ENCODE results near the gene THRSP.

THRSP gene

GRCh38 chr11:78100261-78100660 lies 36.6 kb downstream of the THRSP start:
- peak; percentile 65 to 72 for DNase-seq

GRCh38 chr11:78100676-78101472 lies 37.2 kb downstream of the THRSP start:
- DNase-seq, result peak; percentile 76 to 93

- DNase-seq, result peak; percentile 88 to 97
Measured at GRCh38 chr11:78109081-78110015, 45.7 kb downstream of the THRSP start.

DNA sequence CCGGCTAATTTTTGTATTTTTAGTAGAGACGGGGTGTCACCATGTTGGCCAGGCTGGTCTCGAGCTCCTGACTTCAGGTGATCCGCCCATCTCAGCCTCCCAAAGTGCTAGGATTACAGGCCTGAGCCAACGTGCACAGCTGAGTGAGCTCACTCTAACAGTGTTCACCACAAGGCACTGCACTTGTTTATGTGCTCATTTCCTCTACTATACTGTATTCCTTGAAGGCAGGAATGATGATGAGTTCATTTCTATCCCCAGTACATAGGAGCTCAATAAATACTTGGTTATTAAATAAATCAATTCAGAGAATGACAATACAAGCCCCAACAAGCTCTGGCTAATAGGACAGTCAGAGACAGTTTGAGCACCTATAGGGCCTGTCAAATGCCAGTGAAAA lies 46.7 kb downstream of the THRSP start:
- no peak for DNase-seq

DNA sequence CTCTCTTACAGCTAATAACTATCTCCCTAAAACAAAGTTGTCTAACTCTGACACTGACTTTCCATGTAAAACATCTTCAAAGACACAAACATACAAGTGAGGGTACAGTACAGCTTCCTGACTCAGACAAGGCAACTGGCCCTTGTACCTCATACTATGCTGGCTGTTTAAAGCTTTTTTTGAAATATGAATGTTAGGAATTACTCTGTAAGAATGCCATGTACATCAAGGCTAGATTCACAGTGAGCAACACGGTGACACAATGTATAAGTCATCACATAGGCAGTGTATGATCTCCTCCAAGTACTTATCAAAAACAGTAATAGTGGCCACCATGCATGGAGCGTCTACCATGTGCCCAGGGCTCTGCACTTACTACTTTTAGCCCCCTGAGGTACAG lies 47.2 kb downstream of the THRSP start:
- DNase-seq, result no peak

DNA sequence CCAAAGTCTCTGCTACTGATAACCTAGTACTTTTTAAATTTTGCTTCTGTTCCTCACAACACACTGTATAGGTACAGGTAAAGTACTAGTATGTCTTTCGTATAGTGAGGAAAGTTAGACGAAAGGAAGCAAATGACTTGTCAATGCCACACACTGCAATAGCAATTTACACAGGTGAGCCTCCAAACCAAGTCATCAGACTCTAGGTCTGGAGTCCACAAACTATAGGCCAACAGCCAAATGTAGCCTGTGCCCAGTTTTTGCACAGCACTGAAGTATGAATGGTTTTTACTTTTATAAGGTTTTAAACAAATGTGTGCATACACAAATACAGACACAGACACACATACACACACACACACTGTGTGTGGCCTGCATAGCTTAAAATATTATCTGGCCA lies 47.6 kb downstream of the THRSP start:
- no peak for DNase-seq

- DNase-seq, result no peak
Measured at GRCh38 chr11:78112582-78113275, 49.1 kb downstream of the THRSP start.

Data from NCI-H446 (cell line).